ENCODE data around the gene TRABD2B. TPM values are rescaled to one million over a fixed set of nuclear protein-coding genes. Genes with fewer than 3 reads are reported as not detected.

The TRABD2B gene
- total RNA-seq, 1 donor from 2014 or later = 11.2 TPM

- DNase-seq (ENCODE audit: low spot score) = no peak
These were observed 146.7 kb downstream of the TRABD2B start for GRCh38 chr1:47850451-47850850.

- DNase-seq (ENCODE audit: low spot score) = no peak
These were observed 147.5 kb downstream of the TRABD2B start for GRCh38 chr1:47849591-47850261.

GRCh38 chr1:47849005-47849521 lies 148.1 kb downstream of the TRABD2B start:
- DNase-seq (ENCODE audit: low spot score) = peak; percentile 41

- DNase-seq (ENCODE audit: low spot score) = no peak
These were observed 149.4 kb downstream of the TRABD2B start for GRCh38 chr1:47847763-47848162.

GRCh38 chr1:47844558-47844955 lies 152.6 kb downstream of the TRABD2B start:
- no peak for DNase-seq (ENCODE audit: low spot score)

GRCh38 chr1:47843781-47844557 lies 153.2 kb downstream of the TRABD2B start:
- DNase-seq (ENCODE audit: low spot score) = no peak

- no peak for DNase-seq (ENCODE audit: low spot score)
These were observed 154.1 kb downstream of the TRABD2B start for GRCh38 chr1:47843059-47843458.

- DNase-seq (ENCODE audit: low spot score) = no peak
These were observed 154.8 kb downstream of the TRABD2B start for GRCh38 chr1:47842228-47842919.

- DNase-seq (ENCODE audit: low spot score) = no peak
These were observed 155.8 kb downstream of the TRABD2B start for GRCh38 chr1:47841356-47841755.

GRCh38 chr1:47840393-47841190 lies 156.6 kb downstream of the TRABD2B start:
- peak; percentile 43 for DNase-seq (ENCODE audit: low spot score)

GRCh38 chr1:47839433-47839760 lies 157.8 kb downstream of the TRABD2B start:
- peak; percentile 41 for DNase-seq (ENCODE audit: low spot score)

GRCh38 chr1:47838562-47839432 lies 158.4 kb downstream of the TRABD2B start:
- no peak for DNase-seq (ENCODE audit: low spot score)

- peak; percentile 67 for DNase-seq (ENCODE audit: low spot score)
These were observed 159.2 kb downstream of the TRABD2B start for GRCh38 chr1:47837866-47838561.

GRCh38 chr1:47837056-47837830 lies 159.9 kb downstream of the TRABD2B start:
- no peak for DNase-seq (ENCODE audit: low spot score)

GRCh38 chr1:47835409-47835808 lies 161.8 kb downstream of the TRABD2B start:
- no peak for DNase-seq (ENCODE audit: low spot score)

GRCh38 chr1:47834326-47834725 lies 162.9 kb downstream of the TRABD2B start:
- peak; percentile 42 for DNase-seq (ENCODE audit: low spot score)

GRCh38 chr1:47830641-47831333 lies 166.4 kb downstream of the TRABD2B start:
- no peak for DNase-seq (ENCODE audit: low spot score)

- DNase-seq (ENCODE audit: low spot score) = no peak
These were observed 167.2 kb downstream of the TRABD2B start for GRCh38 chr1:47830021-47830420.

- no peak for DNase-seq (ENCODE audit: low spot score)
These were observed 168.2 kb downstream of the TRABD2B start for GRCh38 chr1:47828978-47829377.

Data from mucosa of gallbladder (tissue), 1 donor.